Pancreas (tissue), 10 donors: ENCODE measurements around the gene GASK1A. TPM values are rescaled to one million over a fixed set of nuclear protein-coding genes. Genes with fewer than 3 reads are reported as not detected.

Experiments used
- ATAC-seq, 4 donors: fragments of 200-7000 bp; cut with Tn5 transposase; one replicate each; pipeline versions ENCODE4 v1.8.0 to v1.9.1; 2020; ENCODE audit warnings: mild to moderate bottlenecking in 4 of 4, moderate library complexity in 4 of 4
- DNase-seq, 6 donors: peaks; one replicate each; pipeline ENCODE4 v3.0.0-alpha.2; 2020
- FAIRE-seq: peaks from 2 replicates; lab custom pipeline; 2012; peaks lifted over from hg19 to GRCh38; lab: Jason Lieb, UNC
- H3K27ac ChIP-seq, 4 donors: fragments of 200-600 bp; sonication (generic); 1 replicate in 3 of 4; 2 replicates in 1 of 4; pipeline versions ENCODE4 v1.5.0 to v1.8.0; 2020
- H3K27me3 ChIP-seq, 4 donors: fragments of 200-600 bp; one replicate each; pipeline ENCODE4 v1.8.0; 2021
- H3K36me3 ChIP-seq, 3 donors: fragments of 200-600 bp; sonication (generic) in 1 of 3; one replicate each; pipeline versions ENCODE4 v1.5.0 to v1.8.0; 2020 to 2021
- H3K4me1 ChIP-seq, 3 donors: fragments of 200-600 bp; one replicate each; pipeline ENCODE4 v1.8.0; 2021
- H3K4me3 ChIP-seq, 4 donors: fragments of 200-600 bp; sonication (generic) in 2 of 4; one replicate each; pipeline versions ENCODE4 v1.5.0 to v1.8.0; 2020 to 2021
- H3K9me3 ChIP-seq, 4 donors: fragments of 200-600 bp; one replicate each; pipeline ENCODE4 v1.8.0; 2021
- WGBS, 2 donors: extraction: QIAGEN DNeasy Blood & Tissue Kit; methylation state at CpG; one replicate each; pipeline ENCODE4 v1.1.7; 2013; 5-methylcytosine and 5-hydroxymethylcytosine counted together
- intact Hi-C, 3 donors: fragments of 100-400 bp; cut with DNase I; formaldehyde crosslinking; loops; one replicate each; pipeline versions ENCODE4 v1.11.1 to v1.14.2; 2022
- polyA plus RNA-seq, 2 donors: library from polyadenylated mRNA; stranded (reverse); fragments of 200-250 nt; gene quantifications; one replicate each; pipeline ENCODE4 v1.2.3, GENCODE V29; 2013
- total RNA-seq, 6 donors: library from RNA; stranded (reverse); fragmentation: NEBNext Ultra II Directional in 4 of 6; extraction: Animal tissue kit (Norgen Biotek cat#: 25700) in 4 of 6; gene quantifications; one replicate each; pipeline versions ENCODE4 v1.2.1 to v1.2.4, GENCODE V29; 2021 to 2023
- TF ChIP-seq, protein P1 (sequence below), 4 donors: fragments of 200-600 bp; sonication (generic) in 3 of 4; IDR thresholded peaks; one replicate each; pipeline versions ENCODE4 v1.5.0 to v1.8.0; 2021; ENCODE audit warnings: antibody characterized with exemption in 4 of 4
- donor health status: healthy with polysubstance abuse.
- donor health status: DM: no; HTN: no; CAD: no; lungs with moderate emphysema.
- donor health status: DM: no; HTN: no; CAD: no.
- donor health status: control.
- donor health status: control.
- donor health status: Bipolar disorder and iron deficiency.
- donor health status: DM: yes; HTN: yes; CAD: no.
- donor health status: DM: no; HTN: no; CAD: no.
- donor health status: DM: no; HTN: no; CAD: no.
- donor health status: DM: yes; HTN: yes; CAD: no.

GASK1A gene
- total and polyA plus RNA-seq, 8 donors = 1.2 to 5.8 (median 1.8) TPM

DNA sequence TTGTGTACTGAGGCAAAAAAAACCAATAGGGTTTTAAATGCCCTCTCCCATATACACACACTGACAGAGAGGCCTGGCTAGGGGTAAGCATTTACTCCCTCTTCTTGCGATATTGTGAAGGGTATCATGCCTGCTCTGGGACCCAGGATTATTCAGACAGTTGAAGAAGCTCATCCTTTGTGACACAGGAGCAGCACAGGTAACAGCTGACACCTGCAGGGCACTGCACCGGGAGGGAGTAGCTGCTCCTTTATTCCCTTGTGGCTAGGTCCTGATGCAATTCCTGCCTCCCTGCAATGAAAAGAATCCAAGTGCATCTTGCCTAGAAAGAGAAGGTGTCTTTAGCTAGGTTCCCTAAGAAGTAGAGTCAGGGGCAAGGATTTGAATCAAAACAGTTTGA is 103.3 kb downstream of the GASK1A start:
- Histone ChIP-seq H3K27me3 (no peaks in the 10 kb centered on the region), H3K27ac (no peak overlapping the region), H3K4me3 (no peak overlapping the region), H3K4me1 (no peaks in the 10 kb centered on the region), H3K36me3 (peaks cover 0 to 18% (median 7%) of the 10 kb centered on the region in 3 donors), H3K9me3 (no peaks in the 10 kb centered on the region)
- 95 to 100% methylated on average over 2 of the region's 2 CpGs for WGBS, 2 donors
- intact Hi-C loops = no loop called here
- no peak for DNase-seq
- TF ChIP-seq, protein P1, sequence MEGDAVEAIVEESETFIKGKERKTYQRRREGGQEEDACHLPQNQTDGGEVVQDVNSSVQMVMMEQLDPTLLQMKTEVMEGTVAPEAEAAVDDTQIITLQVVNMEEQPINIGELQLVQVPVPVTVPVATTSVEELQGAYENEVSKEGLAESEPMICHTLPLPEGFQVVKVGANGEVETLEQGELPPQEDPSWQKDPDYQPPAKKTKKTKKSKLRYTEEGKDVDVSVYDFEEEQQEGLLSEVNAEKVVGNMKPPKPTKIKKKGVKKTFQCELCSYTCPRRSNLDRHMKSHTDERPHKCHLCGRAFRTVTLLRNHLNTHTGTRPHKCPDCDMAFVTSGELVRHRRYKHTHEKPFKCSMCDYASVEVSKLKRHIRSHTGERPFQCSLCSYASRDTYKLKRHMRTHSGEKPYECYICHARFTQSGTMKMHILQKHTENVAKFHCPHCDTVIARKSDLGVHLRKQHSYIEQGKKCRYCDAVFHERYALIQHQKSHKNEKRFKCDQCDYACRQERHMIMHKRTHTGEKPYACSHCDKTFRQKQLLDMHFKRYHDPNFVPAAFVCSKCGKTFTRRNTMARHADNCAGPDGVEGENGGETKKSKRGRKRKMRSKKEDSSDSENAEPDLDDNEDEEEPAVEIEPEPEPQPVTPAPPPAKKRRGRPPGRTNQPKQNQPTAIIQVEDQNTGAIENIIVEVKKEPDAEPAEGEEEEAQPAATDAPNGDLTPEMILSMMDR (IDR thresholded peaks at IDR 0.05) = no peak
- FAIRE-seq = no peak
- ATAC-seq = no peak

DNA sequence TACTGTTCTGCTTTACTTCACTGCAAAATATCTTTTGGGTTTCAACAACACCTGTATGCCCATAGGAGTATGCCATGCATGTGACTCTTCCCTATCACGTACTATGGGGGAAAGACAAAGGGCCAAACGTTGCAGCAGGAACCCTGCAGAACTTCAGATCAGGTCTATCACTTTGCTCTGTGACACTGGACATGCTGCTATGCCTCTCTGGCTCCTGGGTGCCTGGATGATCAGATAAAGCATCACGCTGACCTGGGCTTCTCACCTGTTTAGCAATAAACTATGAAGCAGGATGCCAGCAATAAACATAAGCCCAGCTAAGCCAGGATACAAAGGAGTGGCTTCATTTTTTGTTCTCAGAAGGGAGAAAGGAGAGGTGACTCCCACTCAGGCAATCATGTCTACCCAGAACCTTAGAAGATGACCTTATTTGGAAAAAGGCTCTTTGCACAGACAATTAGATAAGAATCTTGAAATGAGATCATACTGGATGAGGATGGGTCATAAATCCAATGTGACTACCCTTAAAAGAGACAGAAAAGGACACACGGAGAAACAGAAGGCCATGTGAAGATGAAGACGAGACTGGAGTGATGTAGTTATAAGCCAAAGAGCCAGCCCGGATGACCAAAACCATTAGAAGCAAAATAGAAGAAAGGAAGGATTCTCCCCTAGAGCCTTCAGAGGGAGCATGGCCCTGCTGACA is 107.5 kb downstream of the GASK1A start:
- no peaks in the 10 kb centered on the region for H3K36me3 ChIP-seq
- H3K27me3 ChIP-seq = no peaks in the 10 kb centered on the region
- peaks cover 0 to 3% (median 0%) of the 10 kb centered on the region in 3 donors for H3K4me1 ChIP-seq
- H3K4me3 ChIP-seq = no peak overlapping the region
- TF ChIP-seq, protein P1 (IDR thresholded peaks at IDR 0.05) = no peak
- FAIRE-seq (no peak), DNase-seq (no peak), ATAC-seq (no peak)
- 90% methylated on average over 6 of the region's 6 CpGs for WGBS, 2 donors
- intact Hi-C loops = no loop called here
- H3K9me3 ChIP-seq = no peaks in the 10 kb centered on the region
- no peak overlapping the region for H3K27ac ChIP-seq

DNA sequence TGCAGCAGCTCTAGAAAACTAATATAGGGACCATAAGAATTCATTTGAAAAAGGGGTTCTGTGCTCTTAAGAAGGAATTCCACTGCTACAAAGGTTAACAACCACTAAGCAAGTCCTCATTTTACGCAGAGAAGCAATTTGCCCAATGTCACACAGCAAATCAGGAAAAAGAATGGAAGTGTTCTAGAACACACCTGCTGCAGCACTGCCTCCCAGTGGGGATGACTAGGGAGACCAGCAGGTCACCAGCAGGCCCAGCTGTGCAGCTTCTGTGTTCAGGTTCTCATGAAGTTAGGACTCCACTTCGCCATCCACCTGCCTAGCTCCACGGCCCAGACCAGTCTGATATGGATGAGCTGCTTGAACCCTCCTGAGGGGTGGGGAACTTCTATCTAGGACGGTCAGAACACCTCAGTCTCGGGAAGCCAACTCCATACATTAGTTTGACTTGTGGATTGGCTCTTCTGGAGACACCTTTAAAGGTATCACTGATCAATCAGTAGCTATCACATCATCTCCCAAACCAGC is 108.2 kb downstream of the GASK1A start:
- ATAC-seq (no peak), FAIRE-seq (no peak), DNase-seq (no peak)
- peaks cover 0 to 3% (median 0%) of the 10 kb centered on the region in 3 donors for H3K4me1 ChIP-seq
- 93 to 94% methylated on average over 5 of the region's 5 CpGs for WGBS, 2 donors
- no peak overlapping the region for H3K4me3 ChIP-seq
- no peaks in the 10 kb centered on the region for H3K36me3 ChIP-seq
- H3K9me3 ChIP-seq = no peaks in the 10 kb centered on the region
- intact Hi-C loops = no loop called here
- H3K27ac ChIP-seq = no peak overlapping the region
- TF ChIP-seq, protein P1 (IDR thresholded peaks at IDR 0.05) = no peak
- H3K27me3 ChIP-seq = no peaks in the 10 kb centered on the region

DNA sequence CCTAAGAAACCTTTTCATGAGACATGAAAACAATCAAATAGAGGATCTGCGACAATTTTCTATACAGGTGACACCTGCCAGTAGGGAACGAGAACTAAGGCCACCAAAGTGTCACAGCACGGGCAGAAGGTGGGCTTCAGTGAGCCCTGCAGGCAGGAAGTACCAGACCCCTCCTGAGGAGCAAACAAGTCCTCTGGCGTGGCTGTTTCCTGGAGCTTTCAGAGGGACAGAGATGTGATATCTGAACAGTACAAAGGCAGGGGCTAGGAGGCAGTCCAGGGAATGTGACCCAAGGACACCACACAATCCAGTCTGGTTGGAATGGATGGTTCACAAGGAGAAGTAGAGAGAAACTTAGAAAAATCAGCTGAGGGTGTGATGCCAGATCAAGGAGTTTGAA is 110.0 kb downstream of the GASK1A start:
- 91 to 93% methylated on average over 4 of the region's 4 CpGs for WGBS, 2 donors
- no peaks in the 10 kb centered on the region for H3K36me3 ChIP-seq
- no peaks in the 10 kb centered on the region for H3K9me3 ChIP-seq
- FAIRE-seq = no peak
- intact Hi-C loops = no loop called here
- peaks cover 0 to 3% (median 0%) of the 10 kb centered on the region in 3 donors for H3K4me1 ChIP-seq
- ATAC-seq = no peak
- no peak for DNase-seq
- TF ChIP-seq, protein P1 (IDR thresholded peaks at IDR 0.05) = no peak
- H3K27me3 ChIP-seq = no peaks in the 10 kb centered on the region
- H3K4me3 ChIP-seq = no peak overlapping the region
- no peak overlapping the region for H3K27ac ChIP-seq

DNA sequence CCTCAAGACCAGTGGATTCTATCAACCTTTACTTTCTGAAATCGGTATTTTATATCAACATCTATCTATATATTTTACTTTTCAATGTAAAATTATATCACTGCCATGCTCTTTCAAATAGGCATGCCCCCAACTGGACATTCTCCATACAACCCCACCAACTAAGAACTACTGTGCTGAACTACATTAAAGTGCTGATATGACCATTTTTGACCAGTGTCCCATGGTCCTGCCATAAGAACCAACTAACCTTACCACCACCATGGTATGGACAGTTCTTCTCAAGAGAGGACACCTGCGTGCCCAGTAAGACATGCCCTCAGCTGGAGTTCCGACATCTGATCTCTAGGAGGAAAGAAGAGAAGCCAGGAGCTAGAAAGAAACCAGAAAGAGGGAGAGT is 111.1 kb downstream of the GASK1A start:
- 93% methylated on average over 3 of the region's 3 CpGs for WGBS, 2 donors
- intact Hi-C loops = no loop called here
- H3K27ac ChIP-seq = no peak overlapping the region

More for the DNA sequence above, 111.1 kb downstream of the GASK1A start:
- Histone ChIP-seq H3K9me3 (no peaks in the 10 kb centered on the region), H3K27me3 (no peaks in the 10 kb centered on the region), H3K36me3 (no peaks in the 10 kb centered on the region), H3K4me3 (no peak overlapping the region), H3K4me1 (peaks cover 0 to 3% (median 0%) of the 10 kb centered on the region in 3 donors)
- TF ChIP-seq, protein P1 (IDR thresholded peaks at IDR 0.05) = no peak
- DNase-seq = no peak
- FAIRE-seq = no peak
- ATAC-seq = no peak
